ENCODE measurements around the gene STPG1.

STPG1 gene

GRCh38 chr1:24409535-24409934, 4.0 kb downstream of the STPG1 start:
- TF ChIP-seq CTCF (conservative IDR thresholded peaks at IDR 0.05), result no peak
- no peak overlapping the region for H3K27ac ChIP-seq

DNA sequence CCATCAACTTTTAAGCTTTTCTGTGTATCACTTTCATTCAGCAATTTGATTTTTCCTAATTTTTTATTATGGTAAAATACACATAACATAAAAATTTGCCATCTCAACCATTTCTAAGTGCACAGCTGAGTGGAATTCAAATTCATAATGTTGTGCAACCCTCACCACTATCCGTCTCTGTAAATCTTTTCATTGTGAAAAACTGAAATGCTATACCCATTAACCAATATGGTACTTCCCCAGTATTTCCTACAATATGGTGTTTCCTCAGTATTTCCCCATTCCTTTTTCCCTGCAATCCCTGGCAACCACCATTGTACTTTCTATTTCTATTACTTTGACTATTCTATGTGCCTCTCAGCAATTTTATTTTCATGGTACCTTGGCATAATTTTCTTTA, 6.8 kb downstream of the STPG1 start:
- no peak for TF ChIP-seq CTCF (conservative IDR thresholded peaks at IDR 0.05)
- no peak for TF ChIP-seq ZFX (IDR thresholded peaks at IDR 0.05)

DNA sequence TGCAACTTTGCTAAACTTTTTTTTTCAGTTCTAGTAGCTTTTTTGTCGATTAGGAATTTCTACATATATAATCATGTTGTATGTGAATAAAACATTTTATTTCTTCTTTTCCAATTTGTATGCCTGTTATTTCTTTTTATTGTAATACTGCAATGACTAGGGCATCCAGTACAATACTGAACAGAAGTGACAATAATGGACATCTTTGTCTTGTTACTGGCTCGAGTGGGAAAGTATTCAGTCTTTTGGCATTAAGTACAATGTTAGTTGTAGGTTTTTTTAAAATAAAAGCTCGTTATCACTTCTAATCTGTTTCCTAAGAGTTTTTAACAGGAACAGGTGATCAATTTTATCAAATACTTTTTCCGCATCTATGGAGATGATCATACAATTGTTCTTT, 9.8 kb downstream of the STPG1 start:
- H3K27ac ChIP-seq, result no peak overlapping the region
- TF ChIP-seq CTCF (conservative IDR thresholded peaks at IDR 0.05) (no peak), ZFX (IDR thresholded peaks at IDR 0.05) (no peak)

More for the DNA sequence above, 6.8 kb downstream of the STPG1 start:
- no peak overlapping the region for H3K27ac ChIP-seq

GRCh38 chr1:24400065-24400464, 13.5 kb downstream of the STPG1 start:
- H3K27ac ChIP-seq, result no peak overlapping the region
- TF ChIP-seq ZFX (IDR thresholded peaks at IDR 0.05), result no peak
- TF ChIP-seq CTCF (conservative IDR thresholded peaks at IDR 0.05), result no peak

DNA sequence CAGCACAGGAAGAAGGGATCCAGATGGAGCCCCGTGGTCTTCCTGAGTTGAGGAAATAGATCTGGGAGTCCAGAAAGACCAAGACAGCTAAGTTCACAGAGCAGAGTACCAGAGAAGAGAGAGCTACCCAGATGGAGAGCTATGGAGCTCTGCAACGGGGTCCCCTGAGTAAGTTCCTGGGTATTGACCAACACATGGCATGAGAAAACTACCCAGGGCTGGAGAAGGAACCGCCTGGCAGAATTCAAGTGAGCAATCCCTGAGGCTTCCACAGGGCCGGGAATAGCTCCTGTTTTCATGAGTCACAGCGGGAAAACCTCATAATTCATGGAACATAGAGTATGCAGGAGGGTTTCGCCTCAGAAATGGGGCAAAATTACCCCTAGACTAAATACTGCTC, 19.7 kb downstream of the STPG1 start:
- TF ChIP-seq ZFX (IDR thresholded peaks at IDR 0.05), result no peak
- no peak for TF ChIP-seq CTCF (conservative IDR thresholded peaks at IDR 0.05)
- H3K27ac ChIP-seq, result no peak overlapping the region

DNA sequence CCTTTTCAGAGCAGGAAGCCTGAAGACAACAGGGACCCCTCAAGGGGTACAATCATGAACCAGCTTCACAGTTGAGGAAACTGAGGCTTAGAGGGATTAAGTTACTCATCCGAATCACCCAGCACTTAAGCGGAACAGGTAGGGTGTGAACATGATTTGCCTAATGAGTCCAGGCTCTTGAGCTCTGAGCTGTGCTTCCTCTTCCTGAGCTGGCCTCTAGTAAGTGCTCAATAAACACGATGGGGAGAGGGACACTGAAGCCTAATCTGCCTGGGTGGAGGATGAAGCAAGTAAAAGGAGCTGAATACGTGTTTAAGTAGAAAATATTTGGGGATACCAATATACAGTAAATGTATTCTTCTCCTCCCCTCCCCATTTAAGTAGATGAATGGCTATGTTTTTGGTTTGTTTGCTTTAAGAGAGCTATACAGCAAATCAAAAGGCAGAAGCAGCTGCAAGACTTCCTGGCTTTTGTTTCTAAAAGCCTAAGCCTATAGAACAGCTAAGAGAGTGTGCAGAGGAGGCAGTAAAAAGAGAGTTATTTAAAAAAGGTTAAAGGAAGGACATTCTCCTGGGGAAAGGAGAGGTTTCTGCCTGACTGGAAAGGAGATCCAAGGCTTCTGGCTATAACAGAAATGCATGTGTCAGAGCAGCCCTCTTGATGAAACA, 20.5 kb downstream of the STPG1 start:
- TF ChIP-seq CTCF (conservative IDR thresholded peaks at IDR 0.05) (no peak), ZFX (IDR thresholded peaks at IDR 0.05) (no peak)
- no peak overlapping the region for H3K27ac ChIP-seq

DNA sequence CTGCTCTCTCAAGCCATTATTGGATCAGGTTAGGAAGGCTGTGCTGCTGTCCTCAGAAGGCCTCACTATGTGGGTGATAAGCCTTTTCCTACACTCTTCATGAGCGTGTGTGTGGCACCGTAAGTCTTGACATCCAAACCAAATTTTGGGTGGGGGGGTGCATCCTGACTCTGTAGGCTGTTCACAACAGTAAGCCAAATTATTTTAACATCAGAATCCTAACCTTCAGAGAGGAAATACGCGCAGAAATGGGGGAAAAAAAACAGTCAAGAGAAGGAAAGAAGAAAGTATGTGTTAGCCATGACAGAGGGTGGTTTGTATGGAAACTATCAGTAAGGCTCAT, 21.0 kb downstream of the STPG1 start:
- no peak for TF ChIP-seq ZFX (IDR thresholded peaks at IDR 0.05)
- TF ChIP-seq CTCF (conservative IDR thresholded peaks at IDR 0.05), result peak; percentile 73
- H3K27ac ChIP-seq, result peak overlapping the region; percentile 79; the same call in 1 of the 2 replicates

All from C4-2B (cell line).